ENCODE measurements around the gene MPPED1. TPM values are rescaled to one million over a fixed set of nuclear protein-coding genes. Genes with fewer than 3 reads are reported as not detected.

Gene MPPED1
- total RNA-seq, 1 experiment from 2014 or later, result 0.03 TPM

DNA sequence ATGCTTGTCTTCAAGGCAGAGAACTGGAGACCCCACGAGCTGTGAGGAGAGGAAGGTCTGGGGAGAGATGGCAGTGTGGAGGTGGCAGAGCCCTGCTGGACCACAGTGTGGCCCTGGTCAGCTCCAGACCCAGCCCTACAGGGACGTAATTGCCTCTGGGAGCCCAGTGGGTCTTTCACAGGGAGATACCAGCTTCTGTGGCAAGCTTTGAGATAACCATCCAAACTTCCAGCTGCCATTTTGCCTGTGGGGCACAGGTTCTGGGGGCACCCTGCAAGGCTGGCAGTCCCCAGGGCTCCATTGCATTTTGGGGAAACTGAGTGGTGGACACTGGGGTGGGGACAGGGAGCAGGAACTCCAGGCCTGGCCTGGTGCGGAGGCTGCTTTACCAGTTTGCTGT is 10.2 kb upstream of the MPPED1 start:
- DNase-seq (ENCODE audit: low read depth, low spot score), result no peak
- in situ Hi-C loops (cut with HindIII; ENCODE audit: low pct_unique_long_range_greater_than_20kb, low sequenced_read_pairs), result no loop called here

DNA sequence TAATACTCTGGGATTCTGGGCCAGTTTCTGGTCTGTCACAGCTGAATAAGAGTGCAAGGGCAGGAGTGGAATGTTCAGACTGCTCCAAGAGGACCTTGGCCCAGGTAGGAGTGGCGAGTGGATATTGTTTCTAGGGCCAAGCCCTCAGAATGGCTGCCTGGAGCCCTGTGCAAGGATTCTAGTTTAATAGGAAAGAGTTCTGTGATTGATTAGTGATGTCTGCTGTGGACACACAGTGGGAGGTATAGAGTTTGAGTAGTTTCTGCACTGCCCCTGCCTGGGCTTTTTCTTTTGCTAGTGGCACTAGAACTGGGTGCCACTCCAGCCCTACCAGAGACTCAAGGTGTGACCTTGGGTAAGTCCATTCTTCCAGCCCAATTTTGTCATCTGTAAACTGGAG is 9.7 kb upstream of the MPPED1 start:
- in situ Hi-C loops (cut with HindIII; ENCODE audit: low pct_unique_long_range_greater_than_20kb, low sequenced_read_pairs), result no loop called here
- DNase-seq (ENCODE audit: low read depth, low spot score), result no peak

DNA sequence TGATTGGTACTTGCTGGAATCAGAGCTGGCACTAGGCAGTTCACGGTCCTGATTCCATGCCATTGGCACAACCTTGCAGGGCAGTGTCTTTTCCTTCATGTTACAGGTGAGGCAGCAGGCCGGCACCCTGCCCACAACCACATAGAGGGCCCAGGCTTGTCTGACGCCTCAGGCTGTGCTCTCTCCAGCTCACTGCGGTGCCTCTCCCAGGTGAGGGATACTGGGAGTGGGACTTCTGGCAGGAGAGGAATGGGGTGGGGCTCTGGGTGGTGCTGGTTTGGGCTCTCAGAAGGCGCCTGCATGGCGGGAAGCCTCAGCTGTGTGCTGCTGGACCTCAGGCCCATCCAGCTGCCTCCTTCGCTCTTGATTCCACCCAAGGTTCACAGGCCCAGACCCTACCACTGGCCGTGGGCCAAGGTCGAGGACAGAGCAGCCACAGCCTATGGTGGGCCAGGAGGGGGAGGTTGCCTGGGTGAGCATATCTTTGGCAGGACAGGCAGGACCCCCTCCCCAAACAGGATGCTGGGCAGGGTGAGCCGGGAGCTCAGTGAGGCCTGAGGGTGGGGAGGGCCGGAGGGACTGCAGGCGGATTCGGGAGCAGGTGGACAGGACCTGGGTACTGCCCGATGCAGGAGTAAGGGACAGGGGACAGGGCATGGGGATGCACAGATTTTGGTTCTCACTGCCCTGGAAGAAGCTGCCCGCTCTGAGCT is 7.0 kb upstream of the MPPED1 start:
- in situ Hi-C loops (cut with HindIII; ENCODE audit: low pct_unique_long_range_greater_than_20kb, low sequenced_read_pairs), result no loop called here

DNA sequence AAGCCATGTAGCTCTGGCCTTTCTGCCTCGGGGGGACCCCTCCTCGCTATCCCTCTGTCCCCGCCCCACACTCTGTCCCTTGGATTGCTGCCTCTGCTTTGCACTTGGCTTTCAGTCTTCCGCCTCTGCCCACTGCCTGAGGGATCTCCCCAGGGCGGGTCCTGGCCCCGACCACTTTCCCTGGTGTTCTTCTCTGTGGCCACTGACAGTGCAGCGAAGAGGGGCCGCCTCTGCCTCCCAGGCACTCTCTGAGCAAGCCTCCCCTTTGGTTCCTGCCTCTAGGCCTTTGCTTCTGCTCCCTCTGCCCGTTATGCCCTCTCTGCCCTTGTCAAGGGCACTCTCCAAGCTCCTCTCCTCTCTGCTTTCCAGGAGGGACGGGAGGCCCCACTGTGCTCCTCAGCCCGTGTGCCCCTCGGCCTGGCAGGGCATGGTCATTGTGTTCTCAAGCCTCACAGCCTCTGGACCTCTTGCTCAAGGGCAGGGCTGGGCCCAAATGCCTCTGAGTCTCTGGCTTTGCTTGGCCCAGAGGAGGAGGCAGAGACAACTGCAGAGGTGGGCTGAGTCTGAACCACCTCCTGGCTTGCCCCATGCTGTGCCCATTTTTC is 5.5 kb upstream of the MPPED1 start:
- DNase-seq (ENCODE audit: low read depth, low spot score), result no peak
- in situ Hi-C loops (cut with HindIII; ENCODE audit: low pct_unique_long_range_greater_than_20kb, low sequenced_read_pairs), result no loop called here

More for the DNA sequence above, 7.0 kb upstream of the MPPED1 start:
- no peak for DNase-seq (ENCODE audit: low read depth, low spot score)

DNA sequence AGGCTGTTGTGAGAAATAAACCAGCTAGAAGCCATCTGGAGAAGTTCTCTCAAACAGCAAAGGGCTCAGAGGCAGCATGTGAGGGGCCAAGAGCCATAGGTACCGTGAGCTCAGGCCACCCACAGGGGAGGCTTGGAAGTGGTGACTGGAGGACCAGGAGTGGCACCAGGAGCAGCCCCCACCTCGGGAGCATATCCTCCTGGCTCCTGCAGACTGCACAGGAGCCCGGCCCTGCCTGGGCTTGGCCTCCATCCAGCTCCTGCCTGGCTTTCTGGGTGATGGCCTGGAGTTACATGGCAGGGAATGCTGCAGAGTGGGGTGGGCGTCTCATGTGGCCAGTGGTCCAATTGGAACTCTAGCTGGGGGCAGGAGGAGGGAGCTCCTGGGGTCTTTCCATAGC is 4.2 kb upstream of the MPPED1 start:
- in situ Hi-C loops (cut with HindIII; ENCODE audit: low pct_unique_long_range_greater_than_20kb, low sequenced_read_pairs), result no loop called here

DNA sequence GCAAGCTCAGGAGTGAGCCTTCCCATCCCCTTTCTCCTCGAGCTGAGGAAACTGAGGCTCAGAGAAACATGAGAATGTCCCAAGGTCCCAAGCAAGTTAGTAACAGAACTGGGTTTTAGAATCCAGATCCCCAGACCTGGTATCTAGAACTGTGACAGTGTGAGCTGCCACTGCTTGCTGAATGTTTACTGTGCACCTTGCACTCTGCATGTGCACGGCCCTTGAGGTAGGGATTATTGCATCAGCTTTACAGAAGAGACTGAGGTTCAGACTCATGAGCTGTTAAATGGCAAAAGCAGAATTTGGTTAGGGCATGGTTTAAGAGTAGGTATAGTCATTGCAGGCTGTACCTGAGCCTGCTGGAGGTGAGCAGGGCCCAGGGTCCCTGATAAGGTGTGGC is 3.8 kb upstream of the MPPED1 start:
- in situ Hi-C loops (cut with HindIII; ENCODE audit: low pct_unique_long_range_greater_than_20kb, low sequenced_read_pairs), result no loop called here
- DNase-seq (ENCODE audit: low read depth, low spot score), result no peak

More for the DNA sequence above, 4.2 kb upstream of the MPPED1 start:
- DNase-seq (ENCODE audit: low read depth, low spot score), result no peak

DNA sequence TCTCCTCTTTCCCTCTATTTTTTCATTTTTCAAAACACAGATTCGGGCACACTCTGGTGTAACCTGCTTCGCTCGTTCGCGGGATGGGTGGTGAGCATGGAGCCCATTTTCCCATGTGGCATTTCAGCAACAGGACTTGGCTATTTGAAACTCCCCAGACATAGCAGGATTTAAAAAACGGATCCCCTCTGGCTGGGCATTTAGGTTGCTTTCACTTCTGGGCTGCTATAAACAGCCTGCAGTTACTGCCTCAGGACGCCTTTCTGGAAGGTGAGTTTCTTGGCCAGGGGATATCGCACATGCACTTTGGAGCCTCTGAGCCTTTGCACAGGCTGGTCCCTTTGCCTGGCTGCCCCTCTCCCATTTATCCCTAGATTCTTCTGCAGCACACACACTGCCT is 2.8 kb upstream of the MPPED1 start:
- in situ Hi-C loops (cut with HindIII; ENCODE audit: low pct_unique_long_range_greater_than_20kb, low sequenced_read_pairs), result no loop called here
- DNase-seq (ENCODE audit: low read depth, low spot score), result no peak

DNA sequence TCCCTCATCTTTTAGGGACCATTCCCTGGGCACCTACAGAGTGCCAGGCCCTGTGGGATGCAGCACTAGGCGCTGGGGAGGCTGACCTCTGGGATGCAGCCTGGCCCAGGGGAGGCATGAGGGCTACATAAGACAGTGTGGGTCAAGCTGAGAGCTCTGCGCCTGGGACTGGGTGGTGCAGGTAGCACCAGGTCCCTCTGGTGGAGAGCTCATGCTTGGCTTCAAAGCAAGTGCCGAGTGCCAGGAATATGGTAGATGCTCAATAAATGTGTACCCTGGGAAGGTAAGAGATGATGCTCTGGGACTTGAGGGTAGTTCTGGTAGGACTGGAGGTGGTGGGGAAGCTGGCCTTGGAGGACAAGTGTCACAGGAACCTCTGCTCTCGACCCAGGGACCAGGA is 2.0 kb upstream of the MPPED1 start:
- in situ Hi-C loops (cut with HindIII; ENCODE audit: low pct_unique_long_range_greater_than_20kb, low sequenced_read_pairs), result no loop called here
- no peak for DNase-seq (ENCODE audit: low read depth, low spot score)

DNA sequence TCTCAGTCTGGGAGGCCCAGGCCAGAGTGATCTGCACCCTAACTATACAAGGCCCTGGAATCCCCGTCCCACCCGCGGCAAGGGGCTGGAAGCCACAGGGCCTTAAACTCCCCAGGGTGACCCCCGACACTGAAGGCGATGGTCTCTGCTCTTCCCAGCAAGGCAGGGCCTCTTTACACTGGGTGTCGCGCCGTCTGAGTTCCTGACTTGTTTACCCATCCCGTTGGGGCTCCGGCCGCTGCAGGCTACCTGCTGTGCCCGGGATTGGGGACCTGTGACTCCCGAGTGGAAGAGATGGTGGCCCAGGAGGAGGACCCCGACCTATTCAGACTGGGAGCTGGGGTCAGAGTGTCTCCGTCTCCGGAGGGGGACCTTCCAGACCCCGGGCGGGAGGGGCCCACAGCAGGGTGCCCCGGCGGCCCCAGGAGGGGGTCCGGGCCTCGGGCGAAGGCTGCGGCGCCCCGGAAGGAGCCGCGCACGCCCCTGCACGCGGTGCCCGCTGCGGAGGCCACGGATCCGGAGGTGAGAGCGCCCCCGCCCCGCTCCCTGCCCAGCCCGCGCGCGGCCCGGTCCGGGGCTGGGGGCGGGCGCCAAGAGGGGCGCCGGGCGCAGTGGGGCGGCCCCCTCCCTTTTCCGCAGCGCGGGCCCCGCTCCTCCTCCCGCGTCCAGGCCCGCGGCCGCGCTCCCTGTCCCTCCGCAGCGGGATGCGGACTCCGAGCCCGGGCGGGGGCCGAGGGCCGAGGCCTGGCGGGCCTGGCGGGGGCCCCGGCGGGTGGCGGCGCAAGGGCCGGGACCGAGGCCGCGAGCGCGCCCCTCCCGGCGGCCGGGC is 560 bp upstream of the MPPED1 start:
- no peak for DNase-seq (ENCODE audit: low read depth, low spot score)
- in situ Hi-C loops (cut with HindIII; ENCODE audit: low pct_unique_long_range_greater_than_20kb, low sequenced_read_pairs), result no loop called here

DNA sequence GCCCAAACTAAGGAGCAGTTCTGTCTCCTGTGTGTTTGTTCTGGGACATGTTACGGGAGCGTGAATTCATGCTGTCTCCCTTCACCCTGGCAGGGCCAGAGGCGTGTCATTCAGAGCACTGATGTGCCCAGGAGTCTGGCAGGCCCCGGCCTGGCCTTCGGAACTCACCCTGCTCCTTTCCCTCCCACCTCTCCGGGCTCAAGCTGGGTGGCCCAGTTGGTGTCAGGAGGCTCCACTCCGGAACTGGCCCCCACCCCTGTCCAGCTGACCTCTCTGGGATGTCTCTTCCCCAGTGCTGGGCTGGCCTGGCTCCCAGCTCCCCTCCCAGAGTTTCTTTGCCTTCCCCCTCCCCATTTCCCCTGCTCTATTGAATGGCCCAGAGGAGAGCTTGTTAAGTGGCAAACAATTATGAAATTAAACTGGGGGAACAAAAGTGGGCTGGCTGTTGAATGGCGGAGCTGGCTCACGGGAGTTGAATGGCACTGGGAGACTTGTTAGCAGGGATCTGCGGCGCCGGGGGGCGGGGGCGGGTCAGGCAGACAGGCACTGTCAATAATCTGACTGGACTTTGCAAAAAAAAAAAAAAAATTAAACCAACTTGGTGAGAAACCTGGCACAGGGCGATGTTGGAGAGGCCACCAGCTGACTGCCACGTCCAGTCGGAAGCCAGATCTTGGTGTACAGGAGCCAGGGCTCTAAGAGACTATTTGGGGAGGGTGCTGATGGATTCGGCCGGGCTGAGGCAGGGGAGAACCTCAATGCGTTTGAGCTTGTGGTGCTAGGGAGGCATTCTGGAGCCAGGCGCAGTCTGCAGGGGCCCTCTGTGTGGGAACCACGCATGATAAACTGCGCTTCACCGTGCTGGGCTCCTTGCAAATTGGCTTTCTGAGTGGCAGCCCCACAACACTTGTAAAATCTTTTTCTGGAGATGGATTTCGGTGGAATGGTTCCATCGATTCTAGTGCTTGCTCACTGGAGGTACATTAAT is 1.3 kb downstream of the MPPED1 start:
- DNase-seq (ENCODE audit: low read depth, low spot score), result no peak
- in situ Hi-C loops (cut with HindIII; ENCODE audit: low pct_unique_long_range_greater_than_20kb, low sequenced_read_pairs), result no loop called here

DNA sequence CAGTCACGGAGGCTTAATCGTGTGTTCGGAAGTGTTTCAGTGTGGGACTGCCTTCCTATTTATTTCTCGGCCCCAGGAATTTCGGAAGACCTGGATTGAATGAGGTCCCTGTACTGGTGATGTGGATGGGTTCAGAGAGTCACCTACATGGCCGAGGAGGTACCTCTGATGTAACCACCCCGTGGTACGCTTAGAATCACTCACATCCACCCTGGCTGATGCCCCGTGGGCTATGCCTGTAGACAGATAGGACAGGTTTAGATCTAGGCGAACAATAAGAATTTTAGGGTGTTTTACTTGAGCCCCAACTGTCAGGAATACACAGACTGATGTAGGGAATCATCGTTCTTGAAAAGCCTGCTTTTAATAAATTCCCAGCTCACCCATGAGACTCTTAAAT is 2.0 kb downstream of the MPPED1 start:
- DNase-seq (ENCODE audit: low read depth, low spot score), result no peak
- in situ Hi-C loops (cut with HindIII; ENCODE audit: low pct_unique_long_range_greater_than_20kb, low sequenced_read_pairs), result no loop called here

DNA sequence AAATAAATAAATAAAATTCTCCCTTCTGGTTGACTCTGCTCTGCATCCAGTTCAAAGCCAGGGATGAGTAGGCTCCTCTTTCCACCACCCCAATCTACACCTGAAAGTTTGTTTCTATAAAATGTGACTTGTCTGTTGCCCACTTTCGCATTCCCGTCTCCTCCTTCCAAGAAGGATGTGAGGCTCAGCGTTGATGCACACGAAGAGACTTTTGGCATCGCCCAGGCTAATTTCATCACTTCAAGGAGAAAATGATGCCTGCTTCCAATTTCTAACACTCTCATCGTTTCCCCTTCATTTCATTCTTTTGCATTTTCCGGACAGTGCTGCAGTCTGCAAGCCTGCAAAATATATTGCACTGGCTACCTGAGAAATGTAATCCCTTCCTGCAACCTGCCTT is 3.9 kb downstream of the MPPED1 start:
- no peak for DNase-seq (ENCODE audit: low read depth, low spot score)
- in situ Hi-C loops (cut with HindIII; ENCODE audit: low pct_unique_long_range_greater_than_20kb, low sequenced_read_pairs), result no loop called here

DNA sequence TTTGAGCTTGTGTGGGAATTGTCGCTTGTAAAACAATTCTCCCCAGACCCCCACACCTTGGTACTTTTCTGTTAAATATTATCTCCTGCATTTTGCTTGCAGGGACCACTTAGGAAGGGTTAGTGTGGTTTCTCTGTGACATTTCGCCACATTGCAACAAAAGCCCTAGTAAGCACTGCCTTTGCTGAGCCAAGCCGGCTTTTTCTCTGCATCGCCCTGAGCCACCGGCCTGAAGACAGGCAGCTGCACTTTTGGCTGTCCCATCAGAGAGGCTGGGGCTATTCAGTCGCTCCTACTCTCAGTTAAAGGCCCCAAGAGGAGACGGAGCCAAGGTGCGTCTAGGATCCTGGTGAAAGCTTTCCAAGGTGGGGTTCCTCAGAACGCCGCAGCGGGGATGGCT is 5.7 kb downstream of the MPPED1 start:
- in situ Hi-C loops (cut with HindIII; ENCODE audit: low pct_unique_long_range_greater_than_20kb, low sequenced_read_pairs), result no loop called here
- no peak for DNase-seq (ENCODE audit: low read depth, low spot score)

DNA sequence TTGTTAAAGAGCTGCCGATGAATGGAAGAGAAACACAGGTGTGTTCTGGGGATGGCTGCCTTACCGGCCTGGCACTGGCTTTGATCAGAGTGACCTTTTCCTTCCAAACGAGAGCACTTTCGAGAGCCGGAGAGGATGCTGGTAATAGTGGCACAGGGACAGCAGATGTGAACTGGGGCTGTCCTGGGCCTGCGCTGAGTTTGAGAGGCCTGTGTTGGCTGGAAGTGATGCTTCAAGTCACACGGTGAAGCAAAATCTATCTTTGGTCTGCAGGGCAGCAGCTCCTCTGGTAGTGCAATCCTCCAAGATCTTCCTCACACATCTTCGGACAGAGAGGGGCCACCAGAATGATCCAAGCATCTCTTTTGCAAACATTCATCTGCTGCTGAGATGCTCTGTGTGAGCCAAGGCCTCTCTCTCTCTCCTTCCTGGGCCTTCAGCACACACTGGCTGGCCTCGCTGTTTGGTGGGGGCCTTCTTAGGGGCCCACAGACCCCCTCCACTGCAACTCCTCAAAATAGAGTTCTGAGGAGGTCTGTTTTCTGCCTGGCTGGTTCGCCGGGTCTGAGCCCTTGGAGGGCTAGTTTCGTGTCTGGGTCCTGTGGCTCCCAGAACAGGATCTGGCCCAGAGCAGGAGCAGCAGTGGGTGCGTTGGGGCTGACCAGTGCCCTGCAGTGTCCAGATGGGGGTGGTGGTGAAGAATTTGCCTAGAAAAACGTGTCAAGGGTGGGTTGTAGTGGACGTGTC is 6.4 kb downstream of the MPPED1 start:
- no peak for DNase-seq (ENCODE audit: low read depth, low spot score)
- in situ Hi-C loops (cut with HindIII; ENCODE audit: low pct_unique_long_range_greater_than_20kb, low sequenced_read_pairs), result no loop called here

DNA sequence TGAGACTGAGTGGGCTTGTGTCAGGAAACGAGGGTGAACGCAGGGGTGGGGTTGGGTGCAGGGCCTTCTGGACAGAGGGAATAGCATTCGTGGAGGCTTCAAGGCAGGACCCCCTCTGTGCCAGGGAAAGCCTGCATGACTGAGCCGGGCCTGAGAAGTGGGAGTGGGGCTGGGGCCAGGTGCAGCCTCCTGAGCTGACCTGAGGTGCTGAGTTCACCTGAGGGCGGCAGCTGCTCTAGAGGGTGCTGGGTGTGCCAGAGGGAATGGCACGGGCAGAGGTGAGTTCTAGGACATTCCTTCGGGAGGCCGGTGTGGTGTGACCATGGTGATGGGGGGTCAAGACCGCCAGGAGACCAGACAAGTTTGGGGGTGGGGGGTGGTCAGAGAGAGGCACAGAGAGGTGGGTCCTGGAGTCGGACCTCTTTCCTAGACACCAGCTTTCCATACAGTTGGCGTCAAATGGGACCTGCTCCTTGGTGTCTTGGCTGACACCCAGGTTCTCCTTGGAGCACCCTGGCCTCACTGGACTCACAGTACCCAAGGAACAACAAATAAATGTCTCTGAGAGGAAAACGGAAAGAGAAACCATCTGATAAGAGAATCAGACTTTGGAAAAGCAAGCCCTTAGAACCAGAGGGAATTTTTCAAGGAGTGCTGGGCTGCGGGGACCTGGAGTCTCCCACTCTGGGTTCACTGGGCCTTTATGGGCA is 7.7 kb downstream of the MPPED1 start:
- no peak for DNase-seq (ENCODE audit: low read depth, low spot score)
- in situ Hi-C loops (cut with HindIII; ENCODE audit: low pct_unique_long_range_greater_than_20kb, low sequenced_read_pairs), result no loop called here

DNA sequence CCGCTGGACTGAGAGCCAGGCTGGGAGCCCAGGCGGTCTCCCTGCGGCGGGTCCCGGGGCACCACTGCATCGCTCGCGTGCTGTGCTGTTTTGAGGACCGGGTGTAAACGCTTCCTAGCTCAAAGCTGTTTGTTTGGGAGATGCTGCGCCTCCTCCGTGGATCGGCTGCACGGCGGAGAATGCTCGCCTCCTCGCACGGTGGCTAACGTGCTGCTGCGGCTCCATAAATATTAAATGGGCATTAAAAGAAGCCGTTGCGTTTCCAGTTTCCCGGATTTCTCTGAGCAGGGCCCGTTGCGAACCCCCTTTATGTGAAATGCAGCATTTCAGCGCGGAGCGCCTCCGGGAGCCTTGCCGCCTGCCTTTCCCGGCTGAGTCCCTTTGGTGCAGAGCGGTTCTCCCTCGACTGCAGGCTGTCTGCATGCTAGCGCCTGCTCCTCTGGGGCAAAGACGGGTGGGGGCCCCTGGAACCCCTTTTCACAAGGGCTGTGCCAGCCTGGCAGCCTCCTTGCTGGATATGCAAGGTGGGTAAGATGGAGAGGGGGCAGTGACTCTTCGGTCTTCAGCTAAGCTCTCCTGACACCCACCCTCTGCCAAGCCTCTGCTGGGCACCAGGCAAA is 9.3 kb downstream of the MPPED1 start:
- no peak for DNase-seq (ENCODE audit: low read depth, low spot score)
- in situ Hi-C loops (cut with HindIII; ENCODE audit: low pct_unique_long_range_greater_than_20kb, low sequenced_read_pairs), result no loop called here

All from SK-MEL-5 (cell line).